OCI-LY1 (cell line): Measurements from ENCODE around the gene SPO11.

ENCODE experiments used
- EZH2 ChIP-seq: fragments of 200-600 bp; sonication (generic), shearing (Covaris generic); IDR thresholded peaks from 2 replicates; pipeline ENCODE4 v1.8.0; 2017; ENCODE audit warnings: borderline replicate concordance, mixed run types, mild to moderate bottlenecking, antibody characterized with exemption, low read length, moderate library complexity, mixed read lengths
- TF ChIP-seq, protein P1 (sequence below): fragments of 200-600 bp; sonication (generic), shearing (Covaris generic); IDR thresholded peaks from 2 replicates; pipeline ENCODE4 v1.5.1; 2017; ENCODE audit warnings: mild to moderate bottlenecking, antibody characterized with exemption, low read length, moderate library complexity, mixed read lengths

DNA sequence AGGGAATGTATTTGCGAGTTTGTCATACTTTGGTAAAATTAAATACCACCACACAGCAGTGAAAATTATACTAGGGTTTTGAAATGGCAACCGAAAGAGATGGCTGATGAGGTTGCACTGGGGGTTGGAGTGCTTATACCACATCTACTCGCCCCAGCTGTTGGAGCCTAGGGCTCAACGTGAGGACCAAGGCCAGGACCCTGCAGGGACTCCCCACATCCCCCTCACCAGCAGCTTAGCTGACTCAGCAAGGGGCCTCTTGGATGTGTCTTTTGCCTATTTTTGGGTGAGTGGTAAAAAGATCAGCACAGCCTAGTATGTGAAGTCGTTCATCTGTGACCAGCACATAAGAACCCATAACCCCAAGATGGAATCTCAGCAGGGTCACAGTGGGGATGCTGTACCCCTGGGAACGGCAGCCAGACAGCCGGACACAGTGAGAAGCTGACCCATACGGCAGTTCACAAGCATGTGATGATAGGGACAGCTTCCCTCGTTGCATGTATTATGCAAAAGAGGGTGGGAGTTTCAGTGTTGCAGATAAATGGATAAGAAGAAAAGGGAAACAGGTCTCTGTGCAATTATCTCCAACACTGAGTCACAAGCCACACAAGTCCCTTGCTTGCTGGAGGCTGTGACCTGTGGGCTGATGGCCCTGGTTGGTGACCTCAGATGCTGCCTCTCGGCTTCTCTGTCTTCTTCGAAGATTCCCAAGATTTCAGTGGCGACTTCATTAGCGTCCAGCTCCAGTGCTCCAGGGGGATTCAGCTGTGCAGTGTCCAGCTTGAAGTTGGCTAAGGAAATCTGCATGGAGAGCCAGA lies 20.9 kb upstream of the SPO11 start:
- TF ChIP-seq EZH2 = no peak
- TF ChIP-seq, protein P1, sequence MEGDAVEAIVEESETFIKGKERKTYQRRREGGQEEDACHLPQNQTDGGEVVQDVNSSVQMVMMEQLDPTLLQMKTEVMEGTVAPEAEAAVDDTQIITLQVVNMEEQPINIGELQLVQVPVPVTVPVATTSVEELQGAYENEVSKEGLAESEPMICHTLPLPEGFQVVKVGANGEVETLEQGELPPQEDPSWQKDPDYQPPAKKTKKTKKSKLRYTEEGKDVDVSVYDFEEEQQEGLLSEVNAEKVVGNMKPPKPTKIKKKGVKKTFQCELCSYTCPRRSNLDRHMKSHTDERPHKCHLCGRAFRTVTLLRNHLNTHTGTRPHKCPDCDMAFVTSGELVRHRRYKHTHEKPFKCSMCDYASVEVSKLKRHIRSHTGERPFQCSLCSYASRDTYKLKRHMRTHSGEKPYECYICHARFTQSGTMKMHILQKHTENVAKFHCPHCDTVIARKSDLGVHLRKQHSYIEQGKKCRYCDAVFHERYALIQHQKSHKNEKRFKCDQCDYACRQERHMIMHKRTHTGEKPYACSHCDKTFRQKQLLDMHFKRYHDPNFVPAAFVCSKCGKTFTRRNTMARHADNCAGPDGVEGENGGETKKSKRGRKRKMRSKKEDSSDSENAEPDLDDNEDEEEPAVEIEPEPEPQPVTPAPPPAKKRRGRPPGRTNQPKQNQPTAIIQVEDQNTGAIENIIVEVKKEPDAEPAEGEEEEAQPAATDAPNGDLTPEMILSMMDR = no peak
